Activated naive CD4-positive, alpha-beta T cell treated with anti-CD3 and anti-CD28 coated beads for 36 hours (primary cell): ENCODE results near the gene SLC39A11. TPM values are rescaled to one million over a fixed set of nuclear protein-coding genes. Genes with fewer than 3 reads are reported as not detected.

Source experiments
- CTCF ChIA-PET: fragments of 350-600 bp; sonication (Branson Sonifier 250); formaldehyde crosslinking; loops from one replicate; lab custom pipeline; 2021; ENCODE audit warnings: antibody characterized with exemption; lab: Charles Lee
- DNase-seq: peaks from one replicate; pipeline ENCODE4 v3.0.0-alpha.2; 2020
- H3K27ac Mint-ChIP-seq: one replicate; pipeline ENCODE4 v1.8.0; 2021; ENCODE audit warnings: mild to moderate bottlenecking, mixed read lengths
- H3K27me3 Mint-ChIP-seq: one replicate; pipeline ENCODE4 v1.8.0; 2021; ENCODE audit warnings: low read depth, mixed read lengths
- H3K36me3 Mint-ChIP-seq: one replicate; pipeline ENCODE4 v1.8.0; 2021; ENCODE audit warnings: low read depth, mixed read lengths
- H3K4me1 Mint-ChIP-seq: one replicate; pipeline ENCODE4 v1.8.0; 2021; ENCODE audit warnings: low read depth, mixed read lengths
- H3K4me3 Mint-ChIP-seq: one replicate; pipeline ENCODE4 v1.8.0; 2021; ENCODE audit warnings: mild to moderate bottlenecking, moderate library complexity, mixed read lengths
- H3K9me3 Mint-ChIP-seq: one replicate; pipeline ENCODE4 v1.8.0; 2021; ENCODE audit warnings: mixed read lengths
- intact Hi-C: fragments of 100-400 bp; cut with micrococcal nuclease; formaldehyde crosslinking; loops from one replicate; pipeline ENCODE4 v1.15.1; 2023
- total RNA-seq, 2 experiments: library from RNA; stranded (reverse); gene quantifications; one replicate each; pipeline ENCODE4 v1.2.3, GENCODE V29; 2021

The SLC39A11 gene
- total RNA-seq, 2 experiments from 2014 or later, result 14.0 to 16.4 TPM

DNA sequence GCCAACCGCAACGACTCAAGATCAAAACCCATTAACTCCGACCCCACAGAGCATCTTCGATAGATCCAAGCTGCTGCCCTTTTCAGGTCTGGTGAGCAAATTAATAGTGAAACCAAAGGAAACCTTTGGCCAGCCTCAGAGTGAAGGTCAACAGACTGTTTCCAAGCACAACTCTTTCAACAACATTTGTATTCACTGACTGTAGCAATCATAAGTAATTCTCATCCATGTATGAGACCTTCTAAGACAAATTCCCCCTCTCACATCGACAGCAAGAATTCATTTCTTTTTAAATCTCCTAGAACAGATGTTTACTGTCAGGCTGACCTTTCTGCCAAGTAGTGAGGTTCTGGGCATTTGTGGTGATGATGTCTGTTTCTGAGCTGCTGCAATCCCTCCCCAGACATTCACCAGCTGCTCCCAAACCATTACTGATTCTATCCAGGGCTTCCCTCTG is 64.2 kb downstream of the SLC39A11 start:
- no peak for DNase-seq
- Mint-ChIP-seq H3K9me3 (no peaks in the 10 kb centered on the region), H3K4me3 (no peak overlapping the region), H3K27ac (no peak overlapping the region), H3K27me3 (no peaks in the 10 kb centered on the region), H3K4me1 (no peaks in the 10 kb centered on the region), H3K36me3 (peaks cover 52% of the 10 kb centered on the region)
- CTCF ChIA-PET, result no interaction called here
- intact Hi-C loops, result no loop called here

DNA sequence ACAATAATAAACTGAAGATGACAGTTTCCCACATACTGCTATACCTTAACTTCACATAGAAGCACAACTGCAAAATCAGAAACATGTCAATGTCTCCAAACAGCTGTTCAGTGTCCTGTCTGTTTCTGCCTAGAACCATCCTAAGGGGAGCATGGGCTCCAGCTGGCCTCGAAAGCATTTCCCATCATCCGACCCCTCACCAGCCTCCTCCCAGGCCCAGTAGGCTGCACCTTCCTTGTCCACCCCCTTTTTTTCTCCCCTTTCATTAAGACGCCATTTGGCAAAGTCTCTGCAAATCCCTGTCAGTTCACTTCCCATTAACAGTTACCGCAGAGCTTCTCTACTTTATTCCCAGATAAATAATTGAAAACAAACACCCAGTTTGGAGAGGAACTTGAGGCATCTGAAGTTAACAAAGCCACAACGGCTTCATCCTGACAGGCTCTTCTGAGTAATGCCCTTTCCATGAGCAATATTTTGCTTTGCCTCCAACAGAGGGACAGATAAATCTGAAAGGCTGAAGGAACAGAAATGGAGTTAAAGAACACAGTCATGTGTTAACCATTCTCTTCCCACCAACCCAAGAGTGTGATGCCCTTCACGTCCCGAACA is 65.3 kb downstream of the SLC39A11 start:
- DNase-seq, result no peak
- H3K27me3 Mint-ChIP-seq, result no peaks in the 10 kb centered on the region
- intact Hi-C loops, result no loop called here
- CTCF ChIA-PET, result no interaction called here
- no peaks in the 10 kb centered on the region for H3K4me1 Mint-ChIP-seq
- no peak overlapping the region for H3K27ac Mint-ChIP-seq
- no peak overlapping the region for H3K4me3 Mint-ChIP-seq
- H3K9me3 Mint-ChIP-seq, result peaks cover 4% of the 10 kb centered on the region
- H3K36me3 Mint-ChIP-seq, result peaks cover 59% of the 10 kb centered on the region

DNA sequence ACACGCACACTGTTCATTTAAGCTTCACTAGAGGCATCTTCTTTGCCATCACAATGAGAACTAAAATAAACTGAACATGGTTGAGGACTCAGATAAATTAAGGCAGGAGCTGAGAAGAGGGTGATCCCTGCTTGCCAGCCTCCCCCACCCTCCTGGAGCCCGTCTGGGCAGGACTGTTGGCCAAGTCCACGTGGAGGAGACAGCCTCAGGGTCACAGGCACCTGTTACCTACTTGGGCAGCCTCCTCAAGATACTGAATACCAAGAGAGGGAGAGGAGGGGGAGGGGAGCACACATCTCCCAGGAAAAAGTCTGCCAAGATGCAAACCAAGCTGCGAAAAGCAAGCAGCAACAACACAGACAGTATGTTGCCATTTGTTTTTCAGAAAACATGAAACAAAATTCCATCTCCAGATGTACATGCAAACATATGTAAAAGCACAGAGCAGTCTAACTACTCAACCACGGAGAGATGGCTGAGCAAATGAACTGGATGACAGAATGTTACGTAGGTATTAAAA is 67.4 kb downstream of the SLC39A11 start:
- CTCF ChIA-PET, result no interaction called here
- Mint-ChIP-seq H3K9me3 (peaks cover 16% of the 10 kb centered on the region), H3K27ac (no peak overlapping the region), H3K27me3 (no peaks in the 10 kb centered on the region), H3K4me3 (no peak overlapping the region), H3K36me3 (peaks cover 48% of the 10 kb centered on the region), H3K4me1 (no peaks in the 10 kb centered on the region)
- intact Hi-C loops, result no loop called here
- no peak for DNase-seq

DNA sequence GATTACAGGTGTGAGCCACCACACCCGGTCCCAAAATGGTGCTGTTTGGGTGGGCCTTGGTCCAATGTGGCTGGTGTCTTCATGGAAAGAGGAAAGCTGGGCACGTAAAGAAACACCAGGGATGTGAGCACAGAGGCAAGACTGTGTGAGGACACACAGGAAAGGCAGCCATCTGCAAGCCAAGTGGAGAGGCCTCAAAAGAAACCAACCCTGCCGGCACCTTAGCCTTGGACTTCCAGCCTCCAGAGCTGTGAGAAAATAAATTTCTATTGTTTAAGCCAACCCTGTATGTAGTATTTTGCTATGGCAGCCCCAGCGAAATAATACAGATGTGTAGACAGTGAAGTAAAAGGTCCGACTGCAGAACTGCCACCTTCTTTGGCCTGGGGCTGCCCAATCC is 68.7 kb downstream of the SLC39A11 start:
- Mint-ChIP-seq H3K4me1 (no peaks in the 10 kb centered on the region), H3K4me3 (no peak overlapping the region), H3K36me3 (peaks cover 44% of the 10 kb centered on the region), H3K9me3 (peaks cover 24% of the 10 kb centered on the region), H3K27ac (no peak overlapping the region), H3K27me3 (no peaks in the 10 kb centered on the region)
- CTCF ChIA-PET, result no interaction called here
- intact Hi-C loops, result no loop called here
- DNase-seq, result no peak

DNA sequence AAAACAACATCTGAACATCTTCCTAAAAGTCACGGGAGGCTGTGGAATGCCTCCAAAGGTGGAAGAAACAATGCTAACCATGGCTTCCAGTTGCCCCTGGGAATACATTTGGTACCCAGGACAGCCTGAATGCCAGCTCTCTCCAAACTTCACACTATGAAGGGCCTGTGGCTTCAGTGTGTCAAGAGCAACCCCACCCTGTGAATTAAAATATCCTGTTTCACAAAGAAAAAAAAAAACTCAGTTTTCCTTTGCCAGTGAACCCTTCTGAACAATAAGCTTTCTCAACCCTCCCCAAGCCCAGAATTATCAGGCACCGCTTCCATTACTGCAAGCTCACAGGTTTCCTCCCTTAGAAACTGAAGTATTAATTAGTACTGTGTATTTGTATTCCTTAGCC is 69.8 kb downstream of the SLC39A11 start:
- no peak overlapping the region for H3K4me3 Mint-ChIP-seq
- no peak overlapping the region for H3K27ac Mint-ChIP-seq
- DNase-seq, result no peak
- H3K9me3 Mint-ChIP-seq, result peaks cover 27% of the 10 kb centered on the region
- no peaks in the 10 kb centered on the region for H3K4me1 Mint-ChIP-seq
- H3K27me3 Mint-ChIP-seq, result no peaks in the 10 kb centered on the region
- intact Hi-C loops, result no loop called here
- peaks cover 37% of the 10 kb centered on the region for H3K36me3 Mint-ChIP-seq
- CTCF ChIA-PET, result no interaction called here

DNA sequence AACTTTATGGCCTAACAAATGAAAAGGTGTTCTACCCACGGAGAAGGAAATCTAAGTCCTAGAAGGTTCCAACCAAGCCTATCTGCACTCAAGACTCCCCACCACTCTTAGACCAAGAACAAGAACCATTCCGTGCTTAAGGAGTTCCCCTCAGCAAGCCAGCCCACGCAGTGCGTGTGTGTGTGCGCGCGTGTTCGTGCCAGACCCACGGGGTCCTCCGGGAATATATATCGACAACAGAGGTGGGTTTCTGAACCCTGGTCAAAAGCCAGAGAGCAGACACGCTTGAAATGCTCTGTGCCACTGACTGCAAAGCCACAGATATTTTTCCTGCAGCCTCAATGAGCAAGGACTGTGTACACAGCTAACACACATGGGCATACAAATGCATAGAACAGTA is 70.7 kb downstream of the SLC39A11 start:
- CTCF ChIA-PET, result no interaction called here
- no peak for DNase-seq
- peaks cover 29% of the 10 kb centered on the region for H3K9me3 Mint-ChIP-seq
- H3K27me3 Mint-ChIP-seq, result no peaks in the 10 kb centered on the region
- no peak overlapping the region for H3K4me3 Mint-ChIP-seq
- H3K27ac Mint-ChIP-seq, result no peak overlapping the region
- peaks cover 34% of the 10 kb centered on the region for H3K36me3 Mint-ChIP-seq
- H3K4me1 Mint-ChIP-seq, result no peaks in the 10 kb centered on the region
- intact Hi-C loops, result no loop called here

DNA sequence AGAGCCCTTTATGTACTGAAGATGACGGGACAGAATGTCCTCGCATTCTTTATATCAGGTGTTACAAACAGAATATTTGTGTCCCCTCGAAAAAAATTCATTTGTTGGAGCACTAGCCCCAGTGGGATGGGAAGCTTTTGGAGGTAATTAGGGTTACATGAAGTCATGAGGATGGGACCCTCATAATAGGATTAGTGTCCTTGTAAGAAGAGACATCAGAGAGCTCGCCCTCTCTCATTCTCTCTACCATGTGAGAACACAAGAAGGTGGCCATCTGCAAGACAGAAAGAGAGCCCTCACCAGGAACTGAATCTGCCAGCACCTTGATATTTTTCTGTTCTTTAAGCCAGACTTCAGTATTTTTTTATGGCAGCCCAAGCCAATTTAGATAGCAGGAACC is 72.4 kb downstream of the SLC39A11 start:
- CTCF ChIA-PET, result interaction anchor here (0.6 kb wide), 1 partner anchor 60 kb away, joined by 3 read pairs; no protein-coding TSS in a partner anchor
- no peak for DNase-seq
- Mint-ChIP-seq H3K9me3 (peaks cover 29% of the 10 kb centered on the region), H3K4me3 (no peak overlapping the region), H3K36me3 (peaks cover 27% of the 10 kb centered on the region), H3K4me1 (no peaks in the 10 kb centered on the region), H3K27me3 (no peaks in the 10 kb centered on the region), H3K27ac (no peak overlapping the region)
- intact Hi-C loops, result no loop called here

DNA sequence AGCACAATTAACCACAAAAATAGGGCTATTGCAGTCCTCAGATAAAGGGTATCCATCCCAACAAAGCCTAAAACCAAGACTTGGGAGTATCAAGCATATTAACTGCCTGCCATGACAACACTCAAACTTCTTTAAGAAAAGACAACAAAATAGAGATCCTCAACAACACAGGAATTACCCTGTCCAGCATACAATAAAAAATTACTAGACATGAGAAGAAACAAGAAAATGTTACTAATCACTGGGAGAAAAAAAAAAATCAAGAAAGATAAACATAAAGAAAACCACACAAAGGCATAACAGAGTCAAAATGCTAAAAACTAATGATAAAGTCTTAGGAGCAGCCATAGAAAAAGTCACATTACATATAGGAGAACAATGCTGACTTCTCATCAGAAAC is 73.9 kb downstream of the SLC39A11 start:
- Mint-ChIP-seq H3K9me3 (peaks cover 29% of the 10 kb centered on the region), H3K4me3 (no peak overlapping the region), H3K27ac (no peak overlapping the region), H3K4me1 (no peaks in the 10 kb centered on the region), H3K36me3 (peaks cover 17% of the 10 kb centered on the region), H3K27me3 (no peaks in the 10 kb centered on the region)
- CTCF ChIA-PET, result no interaction called here
- DNase-seq, result no peak
- intact Hi-C loops, result no loop called here

DNA sequence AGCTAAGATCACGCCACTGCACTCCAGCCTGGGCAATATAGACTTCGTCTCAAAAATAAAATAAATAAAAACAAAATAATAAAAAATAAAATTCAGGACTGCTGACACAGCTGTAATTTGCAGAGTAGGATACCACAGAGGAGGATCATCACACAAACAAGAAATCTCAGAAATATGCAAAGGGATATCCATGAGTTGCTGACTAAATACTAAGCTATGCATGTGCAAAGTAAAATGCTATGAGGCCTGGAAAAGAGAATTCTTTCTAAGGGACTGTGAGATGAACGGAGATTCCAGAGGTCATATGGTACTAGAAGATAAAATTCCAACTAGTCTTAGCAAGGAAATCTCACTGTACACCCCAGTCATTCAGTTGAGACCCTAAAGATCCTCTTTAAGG is 74.8 kb downstream of the SLC39A11 start:
- no peak for DNase-seq
- Mint-ChIP-seq H3K4me1 (no peaks in the 10 kb centered on the region), H3K27ac (no peak overlapping the region), H3K27me3 (no peaks in the 10 kb centered on the region), H3K36me3 (peaks cover 11% of the 10 kb centered on the region), H3K9me3 (peaks cover 27% of the 10 kb centered on the region), H3K4me3 (no peak overlapping the region)
- intact Hi-C loops, result no loop called here
- CTCF ChIA-PET, result no interaction called here

DNA sequence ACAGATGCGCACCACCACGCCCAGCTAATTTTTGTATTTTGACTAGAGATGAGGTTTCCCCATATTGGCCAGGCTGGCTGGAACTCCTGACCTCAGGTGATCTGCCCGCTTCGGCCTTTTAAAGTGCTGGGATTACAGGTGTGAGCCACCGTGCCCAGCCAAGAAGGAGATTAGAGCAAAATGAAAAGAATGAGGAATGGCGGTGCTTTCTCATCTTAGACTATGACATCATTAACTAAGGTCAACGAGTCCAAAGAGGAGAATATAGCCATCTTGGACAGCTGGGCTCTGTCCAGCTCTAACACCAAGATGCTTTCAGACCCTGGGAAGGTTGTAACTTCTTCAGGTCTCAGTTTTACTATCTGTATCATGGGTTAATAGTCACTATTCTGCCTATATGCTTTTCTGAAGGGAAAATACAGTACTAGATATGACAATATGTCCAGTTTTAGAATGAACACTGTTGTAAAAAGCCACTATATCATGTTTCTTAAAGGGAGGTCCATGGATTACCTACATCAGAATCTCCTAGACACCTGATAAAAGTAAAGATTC is 76.7 kb downstream of the SLC39A11 start:
- Mint-ChIP-seq H3K4me3 (no peak overlapping the region), H3K9me3 (peaks cover 16% of the 10 kb centered on the region), H3K4me1 (peaks cover 8% of the 10 kb centered on the region), H3K27ac (no peak overlapping the region), H3K36me3 (peaks cover 6% of the 10 kb centered on the region), H3K27me3 (no peaks in the 10 kb centered on the region)
- intact Hi-C loops, result no loop called here
- CTCF ChIA-PET, result interaction anchor here (0.7 kb wide), 1 partner anchor 347 kb away, joined by 3 read pairs; no protein-coding TSS in a partner anchor
- no peak for DNase-seq

DNA sequence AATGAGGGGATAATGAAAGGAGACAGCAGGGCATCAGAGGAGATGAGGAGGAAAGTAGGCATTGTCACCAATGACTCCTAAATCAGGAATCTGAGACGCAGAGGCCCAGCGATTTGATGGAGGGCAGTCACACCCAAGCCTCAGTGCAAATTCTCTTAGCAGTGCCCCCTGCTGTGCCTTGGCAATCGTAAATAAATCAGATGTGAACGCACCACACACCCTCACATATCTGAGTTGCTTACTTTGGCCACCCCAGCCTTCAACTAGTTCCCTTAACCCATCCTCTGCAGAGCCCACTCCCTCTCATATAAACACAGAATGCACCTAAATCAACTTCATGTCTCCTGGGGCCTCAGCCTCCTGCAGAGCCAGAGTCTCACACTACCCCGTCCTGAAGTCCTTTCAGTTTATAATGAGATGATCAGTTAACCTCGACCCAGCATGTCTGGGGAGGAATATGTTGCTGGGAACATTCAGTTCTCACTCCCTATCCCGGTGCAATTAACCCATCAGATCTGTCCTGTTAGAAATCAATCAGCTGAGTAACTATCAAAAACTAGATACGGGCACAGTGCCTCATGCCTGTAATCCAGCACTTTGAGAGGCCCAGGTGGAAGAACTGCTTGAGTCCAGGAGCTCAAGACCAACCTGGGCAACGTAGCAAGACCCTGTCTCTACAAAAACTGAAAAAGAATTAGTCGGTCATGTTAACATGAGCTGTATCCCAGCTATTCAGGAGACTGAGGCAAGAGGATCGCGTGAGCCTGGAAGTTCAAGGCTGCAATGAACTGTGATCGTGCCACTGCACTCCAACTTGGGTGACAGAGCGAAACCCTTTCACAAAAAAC is 78.4 kb downstream of the SLC39A11 start:
- no peaks in the 10 kb centered on the region for H3K27me3 Mint-ChIP-seq
- H3K9me3 Mint-ChIP-seq, result peaks cover 6% of the 10 kb centered on the region
- DNase-seq, result no peak
- intact Hi-C loops, result no loop called here
- peaks cover 8% of the 10 kb centered on the region for H3K4me1 Mint-ChIP-seq
- H3K4me3 Mint-ChIP-seq, result no peak overlapping the region
- CTCF ChIA-PET, result no interaction called here
- peaks cover 2% of the 10 kb centered on the region for H3K36me3 Mint-ChIP-seq
- H3K27ac Mint-ChIP-seq, result no peak overlapping the region

DNA sequence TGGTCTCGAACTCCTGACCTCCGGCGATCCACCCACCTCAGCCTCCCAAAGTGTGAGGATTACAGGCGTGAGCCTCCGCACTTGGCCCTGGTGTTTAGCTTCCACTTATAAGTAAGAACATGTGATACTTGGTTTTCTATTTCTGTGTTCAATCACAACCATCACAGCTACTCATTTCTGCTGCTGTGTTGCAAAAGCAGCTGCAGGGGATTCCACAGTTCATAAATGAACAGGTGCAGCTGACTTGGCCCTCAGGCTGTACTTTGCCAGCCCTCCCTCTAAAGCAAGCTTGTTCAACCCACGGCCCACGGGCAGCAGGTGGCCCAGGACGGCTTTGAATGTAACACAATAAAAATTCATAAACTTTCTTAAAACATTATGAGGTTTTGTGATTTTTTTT is 79.2 kb downstream of the SLC39A11 start:
- intact Hi-C loops, result no loop called here
- CTCF ChIA-PET, result no interaction called here
- Mint-ChIP-seq H3K36me3 (peaks cover 2% of the 10 kb centered on the region), H3K9me3 (peaks cover 2% of the 10 kb centered on the region), H3K4me1 (peaks cover 8% of the 10 kb centered on the region), H3K4me3 (no peak overlapping the region), H3K27ac (no peak overlapping the region), H3K27me3 (no peaks in the 10 kb centered on the region)
- no peak for DNase-seq
